Activated T-cell treated with anti-CD3 and anti-CD28 coated beads, Interleukin-2, amount 50 U/mL, for 24 hours (primary cell): Measurements from ENCODE around the gene KIAA0586.
A peak's percentile ranks its signal among the peaks of the same experiment; 100 is the strongest.

Experiments used
- DNase-seq: peaks from one replicate; pipeline ENCODE4 v3.0.0-alpha.2; 2020
- H3K27ac Mint-ChIP-seq: 2 replicates; pipeline ENCODE4 v1.8.0; 2020; ENCODE audit warnings: mild to moderate bottlenecking, mixed read lengths
- H3K27me3 Mint-ChIP-seq: 2 replicates; pipeline ENCODE4 v1.8.0; 2020; ENCODE audit warnings: mixed read lengths
- H3K36me3 Mint-ChIP-seq: 2 replicates; pipeline ENCODE4 v1.8.0; 2020; ENCODE audit warnings: low read depth, mixed read lengths
- H3K4me1 Mint-ChIP-seq: 2 replicates; pipeline ENCODE4 v1.8.0; 2020; ENCODE audit warnings: low read depth, mixed read lengths
- H3K4me3 Mint-ChIP-seq: 2 replicates; pipeline ENCODE4 v1.8.0; 2020; ENCODE audit warnings: mild to moderate bottlenecking, moderate library complexity, mixed read lengths
- H3K9me3 Mint-ChIP-seq: 2 replicates; pipeline ENCODE4 v1.8.0; 2020; ENCODE audit warnings: mixed read lengths

Gene KIAA0586

DNA sequence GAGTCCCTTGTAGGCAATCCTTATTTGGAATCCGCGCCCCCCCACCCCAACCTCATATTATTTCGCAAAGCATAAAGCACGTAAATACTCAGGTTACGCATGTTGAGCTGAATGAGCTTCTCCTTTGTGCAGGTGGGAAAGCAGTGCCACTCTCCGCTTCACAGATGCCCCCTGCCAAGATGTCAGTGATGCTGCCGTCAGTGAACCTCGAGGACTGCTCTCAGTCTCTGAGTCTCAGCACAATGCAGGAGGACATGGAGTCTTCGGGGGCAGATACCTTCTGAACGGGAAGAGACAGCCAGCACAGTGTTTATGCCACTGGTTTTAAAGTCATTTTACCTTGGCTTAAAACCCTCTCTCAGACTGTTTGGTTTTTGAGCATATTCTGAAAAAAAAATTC lies 120.1 kb downstream of the KIAA0586 start:
- Mint-ChIP-seq H3K36me3 (peaks cover 17% of the 10 kb centered on the region), H3K4me1 (peaks cover 4% of the 10 kb centered on the region), H3K27me3 (no peaks in the 10 kb centered on the region), H3K4me3 (no peak overlapping the region), H3K9me3 (peaks cover 3% of the 10 kb centered on the region), H3K27ac (no peak overlapping the region)
- DNase-seq = no peak

DNA sequence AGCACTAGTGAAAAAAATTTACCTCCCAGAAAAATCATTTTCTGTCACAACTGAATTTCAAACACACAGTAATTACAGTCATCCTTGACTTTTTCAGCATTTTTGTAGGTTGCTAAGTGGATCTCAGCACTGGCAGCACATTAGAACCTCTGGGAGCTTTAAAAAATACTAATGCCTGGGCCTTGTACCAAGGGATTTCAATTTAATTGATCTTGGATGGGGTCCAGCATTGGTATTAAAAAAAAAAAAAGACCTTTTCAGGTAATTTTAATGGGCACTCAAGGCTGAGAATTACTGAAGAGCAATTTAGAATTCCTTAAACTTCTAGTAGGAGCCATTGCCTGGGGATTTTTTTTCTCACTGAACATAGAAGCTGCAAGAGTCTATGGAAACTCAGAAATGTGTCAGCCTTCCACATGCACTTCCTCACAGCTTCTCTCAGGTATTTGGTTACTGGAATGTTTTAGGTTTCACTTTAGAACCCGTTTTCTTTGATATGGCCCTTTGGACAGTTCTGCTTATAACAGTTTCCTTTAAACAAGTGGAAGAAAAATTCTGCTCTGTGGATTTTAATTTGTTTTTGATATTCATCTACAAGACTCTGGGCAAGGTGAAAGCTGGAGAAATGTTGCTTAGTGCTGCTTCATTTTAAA lies 121.7 kb downstream of the KIAA0586 start:
- H3K27me3 Mint-ChIP-seq = no peaks in the 10 kb centered on the region
- no peak overlapping the region for H3K4me3 Mint-ChIP-seq
- H3K36me3 Mint-ChIP-seq = peaks cover 5% of the 10 kb centered on the region
- H3K4me1 Mint-ChIP-seq = peaks cover 4% of the 10 kb centered on the region
- no peak for DNase-seq
- no peaks in the 10 kb centered on the region for H3K9me3 Mint-ChIP-seq
- H3K27ac Mint-ChIP-seq = peak overlapping the region; percentile 14

DNA sequence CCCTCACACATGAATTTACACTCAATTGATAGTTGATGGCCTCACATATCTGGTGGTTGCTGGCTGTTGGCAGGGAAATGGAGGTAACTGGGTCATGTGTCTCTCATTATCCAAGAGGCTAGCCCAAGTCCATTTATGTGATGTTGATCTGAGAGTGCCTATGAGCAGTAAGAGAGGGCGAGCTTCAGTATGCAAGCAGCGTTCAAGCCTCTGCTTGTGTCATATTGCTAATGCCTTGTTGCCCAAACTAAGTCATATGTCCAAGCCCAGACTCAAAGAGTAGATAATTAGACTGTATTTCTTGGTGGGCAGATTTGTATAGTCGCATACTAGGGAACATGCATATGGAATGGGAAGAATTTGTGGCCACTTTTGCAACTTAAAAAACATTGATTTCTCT lies 126.4 kb downstream of the KIAA0586 start:
- DNase-seq = no peak
- Mint-ChIP-seq H3K27me3 (no peaks in the 10 kb centered on the region), H3K36me3 (no peaks in the 10 kb centered on the region), H3K4me1 (peaks cover 4% of the 10 kb centered on the region), H3K9me3 (no peaks in the 10 kb centered on the region), H3K4me3 (no peak overlapping the region), H3K27ac (no peak overlapping the region)

DNA sequence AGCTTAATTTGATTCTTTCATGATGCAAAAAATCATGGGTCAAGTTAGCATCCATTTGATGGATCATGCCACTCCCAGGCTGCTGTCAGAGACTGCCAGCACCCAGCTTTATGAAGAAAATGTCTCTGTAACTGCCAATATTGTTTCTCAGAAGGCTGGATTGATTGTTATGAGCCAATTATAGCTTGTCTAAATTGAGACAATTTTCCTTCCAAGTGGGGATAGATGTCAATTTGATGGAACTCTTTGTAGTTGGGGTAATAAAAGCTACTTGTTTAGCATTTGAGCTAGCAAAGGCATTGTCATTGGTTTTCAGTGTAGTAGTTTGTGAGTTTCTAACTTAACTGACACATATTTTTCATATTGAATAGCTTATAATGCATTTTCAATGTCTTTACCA lies 128.1 kb downstream of the KIAA0586 start:
- no peak overlapping the region for H3K27ac Mint-ChIP-seq
- no peaks in the 10 kb centered on the region for H3K36me3 Mint-ChIP-seq
- no peak for DNase-seq
- no peaks in the 10 kb centered on the region for H3K9me3 Mint-ChIP-seq
- no peak overlapping the region for H3K4me3 Mint-ChIP-seq
- H3K4me1 Mint-ChIP-seq = peaks cover 4% of the 10 kb centered on the region
- H3K27me3 Mint-ChIP-seq = no peaks in the 10 kb centered on the region

DNA sequence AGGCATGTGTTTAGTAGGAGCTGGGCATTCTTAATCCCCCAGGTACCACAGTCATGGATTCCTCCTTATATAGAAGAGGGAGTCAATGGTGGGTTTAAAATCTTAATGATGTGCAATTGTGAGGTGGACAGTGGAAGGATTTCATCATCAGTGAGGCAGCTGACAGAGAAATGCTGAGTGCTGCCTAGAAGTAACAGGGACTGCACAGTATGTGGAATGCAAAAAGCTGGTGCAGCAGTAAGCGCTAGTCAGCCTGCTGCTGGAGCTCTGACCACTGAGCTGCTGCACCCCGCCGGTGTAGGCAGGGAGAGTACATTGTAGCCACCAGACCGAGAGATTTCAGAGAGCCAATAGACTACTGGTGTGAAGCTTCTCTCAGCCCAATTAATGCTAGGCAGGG lies 129.7 kb downstream of the KIAA0586 start:
- H3K9me3 Mint-ChIP-seq = no peaks in the 10 kb centered on the region
- H3K4me3 Mint-ChIP-seq = no peak overlapping the region
- no peak overlapping the region for H3K27ac Mint-ChIP-seq
- H3K4me1 Mint-ChIP-seq = peaks cover 4% of the 10 kb centered on the region
- no peaks in the 10 kb centered on the region for H3K27me3 Mint-ChIP-seq
- no peak for DNase-seq
- H3K36me3 Mint-ChIP-seq = no peaks in the 10 kb centered on the region

DNA sequence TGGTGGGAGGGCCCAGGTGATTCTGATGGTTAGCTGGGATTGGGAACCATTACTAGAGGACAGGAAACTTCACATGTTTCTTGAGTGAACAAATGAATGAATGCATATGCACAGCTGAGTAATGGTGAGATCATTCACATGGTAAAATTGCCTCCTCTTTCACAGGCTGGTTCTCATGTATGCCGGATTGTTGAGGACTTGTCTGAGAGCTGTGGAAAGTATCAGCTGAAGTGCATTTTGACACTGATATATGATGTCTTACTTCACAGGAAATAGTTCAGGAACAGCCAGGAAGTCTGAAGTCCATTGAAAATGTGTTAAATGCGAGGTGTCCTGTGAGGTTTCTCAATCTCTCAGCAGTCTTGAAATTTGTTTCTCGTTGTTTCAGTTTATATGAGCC lies 132.7 kb downstream of the KIAA0586 start:
- no peak overlapping the region for H3K4me3 Mint-ChIP-seq
- no peaks in the 10 kb centered on the region for H3K9me3 Mint-ChIP-seq
- no peak for DNase-seq
- H3K27ac Mint-ChIP-seq = no peak overlapping the region
- H3K27me3 Mint-ChIP-seq = no peaks in the 10 kb centered on the region
- peaks cover 4% of the 10 kb centered on the region for H3K4me1 Mint-ChIP-seq
- H3K36me3 Mint-ChIP-seq = no peaks in the 10 kb centered on the region

DNA sequence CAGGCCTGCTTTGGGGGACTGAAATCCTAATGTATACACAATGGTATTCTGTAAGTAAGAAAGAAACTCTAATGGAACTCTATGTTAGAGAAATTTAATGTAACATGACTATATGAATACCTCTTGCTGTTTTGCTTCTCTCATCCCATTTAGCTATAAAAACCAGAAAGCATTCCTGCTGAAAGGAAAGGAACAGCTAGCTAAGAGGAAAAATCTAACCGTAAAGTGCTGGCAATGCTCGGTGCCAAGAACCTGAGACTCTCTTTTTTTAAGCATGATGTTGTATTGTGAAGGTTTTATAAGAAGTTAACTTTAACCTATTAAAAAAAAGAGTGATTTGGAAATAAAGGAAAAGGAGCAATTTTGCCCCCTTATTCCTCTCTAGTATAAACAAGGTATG lies 134.6 kb downstream of the KIAA0586 start:
- DNase-seq = no peak
- H3K27ac Mint-ChIP-seq = no peak overlapping the region
- H3K4me3 Mint-ChIP-seq = no peak overlapping the region
- no peaks in the 10 kb centered on the region for H3K9me3 Mint-ChIP-seq
- H3K27me3 Mint-ChIP-seq = no peaks in the 10 kb centered on the region
- H3K36me3 Mint-ChIP-seq = no peaks in the 10 kb centered on the region
- H3K4me1 Mint-ChIP-seq = peaks cover 4% of the 10 kb centered on the region

DNA sequence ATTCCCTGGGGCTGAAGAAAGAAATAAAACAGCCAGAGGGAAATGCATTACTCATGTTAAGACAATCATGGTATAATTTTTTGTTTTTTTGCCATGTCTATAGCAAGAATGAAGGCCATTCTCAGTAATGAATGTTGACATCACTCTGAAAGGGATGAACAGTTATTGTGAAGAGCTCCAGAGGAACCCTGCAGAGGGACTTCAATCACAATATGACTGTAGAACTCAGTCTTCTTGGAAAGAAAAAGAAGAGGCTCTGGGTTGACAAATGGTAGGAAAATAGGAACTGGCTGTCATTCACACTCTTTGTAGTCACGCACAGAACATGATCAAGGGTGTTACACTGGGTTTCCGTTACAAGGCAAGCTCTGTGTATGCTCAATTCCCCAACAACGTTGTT lies 136.5 kb downstream of the KIAA0586 start:
- Mint-ChIP-seq H3K4me1 (peaks cover 5% of the 10 kb centered on the region), H3K36me3 (no peaks in the 10 kb centered on the region), H3K27me3 (no peaks in the 10 kb centered on the region), H3K4me3 (no peak overlapping the region), H3K9me3 (no peaks in the 10 kb centered on the region), H3K27ac (no peak overlapping the region)
- no peak for DNase-seq

DNA sequence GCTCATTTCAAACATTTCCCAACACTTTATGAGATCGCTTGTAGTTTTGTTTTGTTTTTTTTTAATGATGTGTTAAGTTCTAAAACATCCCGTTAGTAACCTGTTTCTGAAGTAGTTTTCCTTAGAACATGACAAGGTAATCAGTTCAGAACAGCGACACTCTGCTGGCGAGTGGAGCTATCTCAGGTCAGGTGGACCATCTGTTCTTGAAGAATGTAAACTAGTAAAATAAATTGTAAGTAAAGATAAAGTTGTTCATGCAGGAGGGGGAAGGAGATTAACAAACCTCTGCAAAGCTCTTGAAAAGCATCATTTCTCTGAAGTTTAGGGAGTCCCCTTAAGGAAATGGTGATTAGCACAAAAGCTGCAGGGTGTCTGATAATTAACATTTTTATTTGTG lies 138.3 kb downstream of the KIAA0586 start:
- no peak for DNase-seq
- H3K36me3 Mint-ChIP-seq = no peaks in the 10 kb centered on the region
- no peaks in the 10 kb centered on the region for H3K27me3 Mint-ChIP-seq
- H3K4me1 Mint-ChIP-seq = peaks cover 15% of the 10 kb centered on the region
- no peak overlapping the region for H3K4me3 Mint-ChIP-seq
- no peaks in the 10 kb centered on the region for H3K9me3 Mint-ChIP-seq
- H3K27ac Mint-ChIP-seq = no peak overlapping the region

DNA sequence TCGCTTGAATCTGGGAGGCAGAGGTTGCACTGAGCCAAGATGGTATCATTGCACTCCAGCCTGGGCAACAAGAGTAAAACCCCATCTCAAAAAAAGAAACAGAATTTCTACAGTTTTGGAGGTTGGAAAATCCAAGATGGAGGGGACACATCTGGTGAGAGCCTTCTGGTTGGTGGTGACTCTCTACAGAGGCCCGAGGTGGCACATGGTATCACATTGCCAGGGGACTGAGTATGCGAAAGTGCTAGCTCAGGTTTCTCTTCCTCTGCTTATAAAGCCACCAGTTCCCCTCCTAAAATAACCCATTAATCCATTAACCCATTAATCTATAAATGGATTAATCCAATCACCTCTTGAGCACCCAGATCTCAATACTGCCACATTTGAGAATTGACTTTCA lies 139.5 kb downstream of the KIAA0586 start:
- H3K9me3 Mint-ChIP-seq = no peaks in the 10 kb centered on the region
- no peak overlapping the region for H3K4me3 Mint-ChIP-seq
- no peaks in the 10 kb centered on the region for H3K36me3 Mint-ChIP-seq
- DNase-seq = no peak
- no peaks in the 10 kb centered on the region for H3K27me3 Mint-ChIP-seq
- no peak overlapping the region for H3K27ac Mint-ChIP-seq
- peaks cover 25% of the 10 kb centered on the region for H3K4me1 Mint-ChIP-seq

DNA sequence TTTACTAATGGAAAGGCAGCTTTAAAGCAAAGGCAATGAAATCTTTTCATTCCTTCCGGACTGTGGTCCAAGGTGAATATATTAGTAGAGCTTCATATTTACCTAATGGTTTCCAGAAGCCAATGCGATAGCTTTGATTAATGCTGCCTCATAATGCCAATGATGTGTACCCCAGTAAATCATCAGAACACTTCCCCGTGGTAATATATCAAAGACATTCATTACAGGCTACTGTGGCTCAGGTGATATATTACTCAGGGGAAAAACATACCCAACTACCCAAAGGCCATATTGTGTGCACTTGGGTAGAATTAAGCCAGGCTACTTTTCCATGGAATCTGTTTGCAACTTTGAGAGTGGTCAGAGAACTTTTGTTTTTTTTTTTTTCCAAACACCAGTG lies 140.8 kb downstream of the KIAA0586 start:
- H3K4me1 Mint-ChIP-seq = peaks cover 36% of the 10 kb centered on the region
- no peaks in the 10 kb centered on the region for H3K36me3 Mint-ChIP-seq
- DNase-seq = no peak
- H3K27ac Mint-ChIP-seq = no peak overlapping the region
- no peak overlapping the region for H3K4me3 Mint-ChIP-seq
- no peaks in the 10 kb centered on the region for H3K9me3 Mint-ChIP-seq
- no peaks in the 10 kb centered on the region for H3K27me3 Mint-ChIP-seq

DNA sequence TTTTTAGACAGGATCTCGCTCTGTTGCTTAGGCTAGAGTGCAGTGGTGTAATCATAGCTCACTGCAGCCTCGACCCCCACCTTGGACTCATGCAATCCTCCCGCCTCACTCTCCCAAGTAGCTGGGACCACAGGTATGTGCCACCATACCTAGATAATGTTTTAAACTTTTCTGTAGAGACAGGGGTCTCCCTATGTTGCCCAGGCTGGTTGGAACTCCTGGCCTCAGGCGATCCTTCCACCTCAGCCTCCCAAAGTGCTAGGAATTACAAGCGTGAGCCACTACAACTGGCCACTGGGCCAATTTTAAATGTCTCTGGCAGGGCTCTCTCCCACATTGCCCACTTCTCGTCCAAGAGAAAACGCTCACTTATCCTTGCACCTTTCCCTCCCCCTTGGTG lies 143.7 kb downstream of the KIAA0586 start:
- no peak for DNase-seq
- no peaks in the 10 kb centered on the region for H3K9me3 Mint-ChIP-seq
- peak overlapping the region; percentile 34 for H3K4me3 Mint-ChIP-seq
- peaks cover 40% of the 10 kb centered on the region for H3K4me1 Mint-ChIP-seq
- H3K36me3 Mint-ChIP-seq = no peaks in the 10 kb centered on the region
- H3K27ac Mint-ChIP-seq = peak overlapping the region; percentile 90
- H3K27me3 Mint-ChIP-seq = no peaks in the 10 kb centered on the region

DNA sequence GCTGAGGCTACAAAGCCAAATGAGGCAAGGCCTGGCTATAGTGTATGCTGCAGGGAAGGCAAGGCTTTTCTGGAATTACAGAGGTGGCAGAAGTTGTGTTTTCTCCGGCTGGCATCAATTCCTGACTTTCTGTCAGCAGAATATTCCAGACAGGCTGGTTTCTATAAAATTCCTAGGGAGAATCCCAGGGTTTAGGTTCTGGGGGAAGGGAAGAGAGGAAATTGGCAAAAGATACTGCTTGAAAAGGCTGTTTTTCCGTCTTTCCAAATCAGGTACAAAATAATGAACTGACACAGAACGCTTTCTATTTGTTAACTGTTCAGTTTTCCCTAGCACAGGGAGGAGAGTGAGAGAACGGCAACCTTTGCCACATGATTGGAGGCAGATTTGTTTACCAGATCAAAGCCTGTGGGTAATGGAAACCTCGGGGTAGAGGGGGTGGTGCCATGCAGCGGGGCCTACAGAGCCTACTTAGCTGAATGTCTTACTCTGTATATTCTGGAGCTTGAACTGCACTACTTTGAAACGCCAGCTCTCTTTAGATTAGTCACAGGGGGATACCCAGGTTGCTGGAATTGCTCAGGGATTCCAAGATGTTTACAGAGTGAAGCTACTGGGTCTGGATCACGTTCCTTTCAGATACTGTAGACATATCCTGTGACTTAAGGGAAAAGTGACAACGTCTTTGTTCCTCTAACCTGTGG lies 144.4 kb downstream of the KIAA0586 start:
- H3K9me3 Mint-ChIP-seq = no peaks in the 10 kb centered on the region
- peak overlapping the region; percentile 34 for H3K4me3 Mint-ChIP-seq
- peaks cover 40% of the 10 kb centered on the region for H3K4me1 Mint-ChIP-seq
- no peaks in the 10 kb centered on the region for H3K36me3 Mint-ChIP-seq
- peak; percentile 58 for DNase-seq
- no peaks in the 10 kb centered on the region for H3K27me3 Mint-ChIP-seq
- peak overlapping the region; percentile 90 for H3K27ac Mint-ChIP-seq

DNA sequence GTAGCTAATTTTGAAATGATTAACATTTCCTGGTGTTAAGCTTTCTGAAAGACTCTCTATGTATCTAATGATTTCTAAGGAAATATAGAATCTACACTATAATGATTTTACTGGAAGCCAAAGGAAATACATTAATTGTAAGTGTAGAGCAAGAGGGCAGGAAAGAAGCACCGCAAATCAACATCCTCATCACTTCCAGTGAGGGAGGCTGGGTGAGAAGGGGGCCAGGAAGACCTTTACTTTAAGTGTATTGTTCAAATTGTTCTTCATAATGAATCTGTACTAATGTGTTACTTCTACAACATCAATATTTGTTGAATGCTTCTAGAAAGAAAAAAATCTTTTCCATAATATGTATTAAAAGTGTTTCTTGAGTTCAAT lies 144.9 kb downstream of the KIAA0586 start:
- no peak overlapping the region for H3K4me3 Mint-ChIP-seq
- H3K9me3 Mint-ChIP-seq = no peaks in the 10 kb centered on the region
- peak overlapping the region; percentile 90 for H3K27ac Mint-ChIP-seq
- no peaks in the 10 kb centered on the region for H3K36me3 Mint-ChIP-seq
- peaks cover 40% of the 10 kb centered on the region for H3K4me1 Mint-ChIP-seq
- no peaks in the 10 kb centered on the region for H3K27me3 Mint-ChIP-seq
- DNase-seq = no peak

DNA sequence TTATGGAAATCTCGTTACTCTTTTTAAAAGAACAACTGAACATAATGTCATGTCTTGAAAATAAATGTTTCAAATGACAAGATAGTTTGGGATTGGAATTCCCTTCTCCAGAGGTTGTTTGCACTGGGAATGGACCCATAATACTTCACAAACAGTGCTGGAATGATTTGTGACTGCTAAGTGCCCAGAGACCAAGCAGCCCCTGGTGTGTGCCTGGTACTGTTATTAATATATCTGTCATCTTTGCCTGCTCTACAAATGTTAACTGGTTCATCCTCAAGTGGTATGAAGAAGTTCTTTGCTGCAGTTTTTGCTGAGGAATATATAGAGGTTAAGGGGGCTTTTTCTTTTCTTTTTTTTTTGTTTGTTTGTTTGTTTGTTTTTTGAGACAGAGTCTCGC lies 145.3 kb downstream of the KIAA0586 start:
- DNase-seq = no peak
- Mint-ChIP-seq H3K9me3 (no peaks in the 10 kb centered on the region), H3K27ac (peak overlapping the region; percentile 90), H3K4me3 (no peak overlapping the region), H3K36me3 (no peaks in the 10 kb centered on the region), H3K4me1 (peaks cover 40% of the 10 kb centered on the region), H3K27me3 (no peaks in the 10 kb centered on the region)
